Measurements from ENCODE around the gene RHOC.

DNA sequence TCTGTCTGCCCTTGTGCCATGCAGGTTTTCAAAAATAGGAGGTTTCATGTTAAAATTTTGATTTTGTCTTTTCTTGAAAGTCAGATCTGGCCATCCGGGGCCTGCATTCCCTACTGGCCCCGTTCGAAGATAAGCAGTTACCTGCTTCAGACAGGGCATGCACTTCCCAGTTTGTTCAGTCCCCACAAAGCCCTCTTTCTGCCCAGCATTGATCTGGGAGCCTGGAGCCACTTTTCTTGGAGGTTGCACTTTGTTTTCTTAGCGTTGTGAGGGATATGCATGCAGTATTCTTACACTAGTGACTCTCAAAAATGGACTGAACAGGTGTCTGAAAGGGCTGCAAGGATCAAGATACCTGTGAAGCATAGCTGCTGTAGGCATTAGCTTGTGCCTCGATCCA is 21.0 kb downstream of the RHOC start:
- no peak for TF ChIP-seq CTCF (conservative IDR thresholded peaks at IDR 0.05)
- no peak for TF ChIP-seq ZFX (IDR thresholded peaks at IDR 0.05)
